Measurements from ENCODE around the gene TDRD7.

TDRD7 gene

DNA sequence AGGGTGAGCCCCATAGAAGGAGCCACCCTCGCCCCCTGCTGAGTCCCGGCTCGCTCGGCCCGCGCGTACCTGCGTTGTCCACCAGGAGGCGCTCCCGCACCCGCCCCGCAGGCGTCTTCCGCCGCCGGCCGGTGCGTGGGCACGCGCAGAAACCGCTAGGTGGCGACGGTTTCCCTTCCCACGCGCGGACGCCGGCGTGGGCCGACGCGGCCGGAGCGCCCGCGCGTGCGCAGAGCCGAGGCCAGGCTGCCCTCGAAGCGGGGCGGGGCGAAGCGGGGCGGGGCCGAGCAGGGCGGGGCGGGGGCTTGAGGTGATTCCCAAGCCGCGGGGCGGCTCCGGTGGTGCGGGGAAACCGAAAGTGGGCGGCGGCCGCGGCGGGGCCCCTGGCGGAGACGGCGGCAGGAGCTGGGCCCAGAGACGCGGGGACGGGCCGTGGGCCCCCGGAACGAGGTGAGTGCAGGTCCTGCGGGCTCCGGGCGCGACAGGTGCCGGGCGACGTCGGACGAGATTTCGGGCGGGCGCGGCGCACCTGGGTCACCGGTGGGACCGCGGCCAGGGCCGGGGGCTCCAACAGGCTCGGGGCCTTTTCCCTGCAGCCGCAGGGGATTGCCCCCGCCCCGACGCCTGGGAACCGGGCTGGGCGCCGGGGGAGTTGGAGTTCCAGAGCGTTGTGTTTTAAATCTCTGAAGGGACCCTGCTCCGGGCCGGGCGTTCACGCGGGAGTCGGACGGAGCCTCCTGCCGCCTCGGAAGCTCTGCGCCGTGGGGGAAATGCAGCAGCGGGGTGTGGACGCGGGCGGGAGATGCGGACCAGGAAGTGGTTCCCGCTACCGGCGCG, at the start of gene TDRD7:
Gene TDRD7, plus strand, starts transcription at position 308 of the 837 bp plus-strand sequence. CDS start 16,370 bp downstream, outside the sequence.
- peak; percentile 79 for DNase-seq (ENCODE audit: low spot score)

- DNase-seq (ENCODE audit: low spot score): no peak
Observed at GRCh38 chr9:97362777-97363545, 48.9 kb upstream of the TDRD7 start.

- DNase-seq (ENCODE audit: low spot score): no peak
Observed at GRCh38 chr9:97363661-97364299, 48.1 kb upstream of the TDRD7 start.

GRCh38 chr9:97364769-97365490, 47.0 kb upstream of the TDRD7 start:
- DNase-seq (ENCODE audit: low spot score): no peak

GRCh38 chr9:97365634-97366033, 46.3 kb upstream of the TDRD7 start:
- DNase-seq (ENCODE audit: low spot score): no peak

- DNase-seq (ENCODE audit: low spot score): no peak
Observed at GRCh38 chr9:97366476-97366875, 45.4 kb upstream of the TDRD7 start.

DNA sequence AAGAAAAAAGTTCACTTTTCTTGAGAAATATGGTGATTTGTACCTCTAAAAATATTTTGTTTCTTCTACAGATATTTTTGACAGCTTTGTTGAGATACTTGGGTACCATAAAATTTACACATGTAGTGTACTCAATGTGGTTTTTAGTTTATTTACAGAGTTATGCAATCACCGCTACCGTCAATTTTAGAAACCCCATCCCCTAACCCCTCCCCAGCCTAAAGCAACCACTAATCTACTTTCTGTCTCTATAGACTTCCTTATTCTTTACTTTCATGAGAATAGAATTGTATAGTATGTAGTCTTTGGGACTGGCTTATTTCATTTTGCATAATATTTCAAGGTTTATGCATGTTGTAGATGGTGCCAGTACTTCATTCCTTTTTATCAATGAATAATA, 45.0 kb upstream of the TDRD7 start:
- DNase-seq (ENCODE audit: low spot score): no peak

DNA sequence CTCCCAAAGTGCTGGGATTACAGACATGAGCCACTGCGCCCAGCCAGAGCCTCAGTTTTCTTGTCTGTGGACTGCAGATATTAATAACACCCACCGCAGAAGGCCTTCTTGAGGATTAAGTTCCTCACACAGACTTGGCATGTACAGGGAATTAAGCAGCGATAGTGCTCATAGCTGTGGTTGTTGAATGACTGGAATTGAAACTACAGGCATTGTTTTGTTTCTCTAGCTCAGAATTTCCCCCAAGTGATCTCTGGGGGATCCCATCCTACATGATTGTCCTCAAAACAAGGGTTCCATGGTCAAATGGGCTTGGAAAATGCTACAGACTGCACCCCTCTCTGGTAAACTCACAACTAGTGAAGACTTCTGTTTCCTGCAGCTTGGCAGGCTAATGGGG, 44.2 kb upstream of the TDRD7 start:
- peak; percentile 19 for DNase-seq (ENCODE audit: low spot score)

DNA sequence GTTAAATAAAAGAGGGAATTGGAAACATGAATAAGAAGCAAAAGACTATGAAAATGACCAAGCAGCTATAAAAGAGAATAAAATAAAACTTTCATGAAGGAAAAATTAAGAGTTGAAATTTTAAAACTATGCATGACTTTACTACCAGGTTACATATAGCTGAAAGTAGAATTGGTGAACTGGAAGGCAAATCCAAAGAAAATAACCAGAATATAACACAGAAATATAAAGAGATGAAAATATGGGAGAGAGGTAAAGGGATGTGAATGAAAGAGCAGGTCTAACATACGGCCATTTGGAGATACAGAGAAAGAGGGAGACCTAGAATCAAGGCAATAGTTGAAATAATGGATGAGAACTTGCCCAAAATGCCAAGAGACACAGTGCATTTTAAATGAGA, 42.9 kb upstream of the TDRD7 start:
- no peak for DNase-seq (ENCODE audit: low spot score)

- DNase-seq (ENCODE audit: low spot score): no peak
Observed at GRCh38 chr9:97372580-97372979, 39.3 kb upstream of the TDRD7 start.

- DNase-seq (ENCODE audit: low spot score): no peak
Observed at GRCh38 chr9:97373331-97373730, 38.6 kb upstream of the TDRD7 start.

DNA sequence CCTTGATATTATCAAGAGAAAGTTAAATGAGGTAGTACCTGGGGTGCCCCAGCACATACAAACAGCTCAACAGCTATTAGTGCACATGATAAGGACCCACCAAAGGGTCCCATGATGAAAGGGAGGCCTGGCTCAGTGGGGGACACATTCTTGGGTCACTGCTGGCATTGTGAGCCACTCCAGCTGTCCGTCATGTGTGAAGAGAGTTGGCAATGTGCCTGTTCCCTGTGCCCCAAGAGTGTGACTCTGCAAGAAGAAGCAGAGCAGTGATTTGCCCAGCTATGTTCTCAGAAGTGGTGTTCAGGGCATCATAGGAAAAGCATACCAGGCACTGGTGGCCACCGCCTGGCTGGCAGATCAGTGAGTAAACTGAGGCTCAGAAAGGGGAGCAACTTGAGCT, 37.1 kb upstream of the TDRD7 start:
- no peak for DNase-seq (ENCODE audit: low spot score)

- DNase-seq (ENCODE audit: low spot score): no peak
Observed at GRCh38 chr9:97376902-97377301, 35.0 kb upstream of the TDRD7 start.

DNA sequence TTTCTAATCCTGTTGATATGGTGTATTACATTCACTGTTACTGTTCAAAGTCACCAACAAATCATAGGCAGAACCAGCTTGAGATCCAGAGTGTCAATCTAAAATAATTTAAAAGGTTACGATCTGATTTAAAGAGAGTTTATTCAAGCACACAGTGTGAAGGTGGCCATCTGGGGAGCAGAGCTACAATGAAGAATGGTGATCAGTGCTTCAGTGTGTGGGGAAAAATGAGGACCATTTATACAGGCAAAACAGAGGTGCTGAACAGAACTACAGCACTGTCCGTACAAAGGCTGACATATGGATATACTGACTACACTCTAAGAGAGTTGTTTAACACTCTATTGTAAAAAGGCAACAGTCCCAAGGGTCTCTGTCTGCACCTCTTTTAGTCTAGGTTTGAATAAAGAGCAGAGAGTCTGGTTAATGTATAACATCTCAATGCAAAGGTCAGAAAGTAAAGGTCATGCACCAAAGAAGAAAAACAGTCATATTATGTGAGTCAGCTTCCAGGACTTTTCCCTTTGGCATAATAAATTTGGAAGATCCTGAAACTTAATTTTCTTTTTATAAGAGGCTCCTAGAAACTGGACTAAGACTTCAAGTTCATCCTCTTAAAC, 29.7 kb upstream of the TDRD7 start:
- no peak for DNase-seq (ENCODE audit: low spot score)

- no peak for DNase-seq (ENCODE audit: low spot score)
Observed at GRCh38 chr9:97384406-97385262, 27.3 kb upstream of the TDRD7 start.

GRCh38 chr9:97385626-97386264, 26.2 kb upstream of the TDRD7 start:
- DNase-seq (ENCODE audit: low spot score): no peak

GRCh38 chr9:97386265-97386633, 25.6 kb upstream of the TDRD7 start:
- no peak for DNase-seq (ENCODE audit: low spot score)

DNA sequence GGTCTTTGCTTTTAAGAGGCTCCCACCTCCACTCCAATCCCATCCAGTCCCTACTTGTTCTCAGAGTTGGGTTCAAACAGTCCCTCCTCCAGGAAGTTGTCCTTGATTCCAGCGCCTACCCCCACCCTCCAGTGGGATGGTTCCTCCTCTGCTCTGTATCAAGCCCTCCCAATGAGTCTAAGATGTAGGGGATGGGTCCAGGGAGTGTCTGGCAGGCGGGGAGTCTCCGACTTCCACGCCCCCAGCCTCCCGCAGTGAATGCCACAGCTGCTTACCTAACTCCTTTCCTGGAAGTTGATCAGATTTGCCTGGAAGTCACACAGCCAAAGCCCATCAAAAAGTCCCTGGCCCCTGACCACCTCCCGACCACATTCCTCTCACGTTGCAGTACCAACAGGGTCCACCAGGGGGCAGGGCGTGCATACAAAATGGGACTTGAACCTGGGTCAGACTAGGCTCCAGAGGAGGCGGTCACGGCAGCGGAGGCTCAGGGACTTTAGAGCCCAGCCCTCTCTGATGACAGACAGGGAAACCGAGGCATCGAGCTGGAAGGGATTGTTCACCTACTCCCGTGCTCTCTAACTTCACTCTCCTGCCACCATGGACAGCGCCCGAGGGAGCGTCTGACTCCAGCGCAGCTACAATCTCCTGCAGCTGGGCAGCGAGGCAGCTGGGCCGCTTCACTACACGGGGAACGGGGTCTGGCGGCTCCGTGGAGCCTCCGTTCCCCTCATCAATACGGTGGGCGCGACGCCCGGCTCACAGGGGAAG, 25.0 kb upstream of the TDRD7 start:
- peak; percentile 77 for DNase-seq (ENCODE audit: low spot score)

- no peak for DNase-seq (ENCODE audit: low spot score)
Observed at GRCh38 chr9:97387504-97387886, 24.4 kb upstream of the TDRD7 start.
